ENCODE measurements around the gene FOXD2.

DNA sequence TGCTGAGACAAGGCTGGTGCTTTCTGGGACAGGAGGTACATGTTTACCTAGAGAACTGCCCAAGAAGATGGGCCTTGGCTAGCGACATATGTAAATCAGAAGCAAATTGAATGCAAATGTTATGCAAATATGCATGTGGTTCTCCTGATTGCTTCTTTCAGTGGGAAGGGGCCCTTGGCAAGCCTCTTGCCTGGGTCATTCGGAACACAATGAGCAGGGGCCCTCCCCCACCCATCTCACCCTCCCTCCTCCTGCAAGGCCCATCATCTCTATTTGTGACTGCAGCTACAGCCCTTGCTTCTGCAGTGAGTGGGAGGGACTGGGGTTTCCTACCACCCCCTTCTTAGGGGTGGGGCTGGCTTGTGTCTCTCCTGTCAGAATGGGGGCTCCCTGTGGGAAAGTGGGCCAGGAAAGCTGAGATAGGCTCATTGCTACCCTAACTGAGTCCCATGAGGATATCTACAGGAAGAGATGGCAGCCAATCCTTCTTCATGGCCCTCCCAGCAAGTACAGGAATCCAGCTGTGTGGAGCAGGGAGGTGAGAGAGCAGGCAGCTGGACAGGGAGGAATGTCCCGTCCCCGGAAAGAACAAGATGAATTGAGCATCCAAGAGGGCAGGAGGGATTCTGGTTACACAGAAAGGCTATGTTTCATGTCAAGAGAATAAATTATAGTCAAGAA is 31.0 kb downstream of the FOXD2 start:
- TF ChIP-seq, protein P1, sequence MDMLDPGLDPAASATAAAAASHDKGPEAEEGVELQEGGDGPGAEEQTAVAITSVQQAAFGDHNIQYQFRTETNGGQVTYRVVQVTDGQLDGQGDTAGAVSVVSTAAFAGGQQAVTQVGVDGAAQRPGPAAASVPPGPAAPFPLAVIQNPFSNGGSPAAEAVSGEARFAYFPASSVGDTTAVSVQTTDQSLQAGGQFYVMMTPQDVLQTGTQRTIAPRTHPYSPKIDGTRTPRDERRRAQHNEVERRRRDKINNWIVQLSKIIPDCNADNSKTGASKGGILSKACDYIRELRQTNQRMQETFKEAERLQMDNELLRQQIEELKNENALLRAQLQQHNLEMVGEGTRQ (IDR thresholded peaks at IDR 0.05; ENCODE audit: borderline replicate concordance, low read depth, low read length) = no peak
- TF ChIP-seq, protein P2, sequence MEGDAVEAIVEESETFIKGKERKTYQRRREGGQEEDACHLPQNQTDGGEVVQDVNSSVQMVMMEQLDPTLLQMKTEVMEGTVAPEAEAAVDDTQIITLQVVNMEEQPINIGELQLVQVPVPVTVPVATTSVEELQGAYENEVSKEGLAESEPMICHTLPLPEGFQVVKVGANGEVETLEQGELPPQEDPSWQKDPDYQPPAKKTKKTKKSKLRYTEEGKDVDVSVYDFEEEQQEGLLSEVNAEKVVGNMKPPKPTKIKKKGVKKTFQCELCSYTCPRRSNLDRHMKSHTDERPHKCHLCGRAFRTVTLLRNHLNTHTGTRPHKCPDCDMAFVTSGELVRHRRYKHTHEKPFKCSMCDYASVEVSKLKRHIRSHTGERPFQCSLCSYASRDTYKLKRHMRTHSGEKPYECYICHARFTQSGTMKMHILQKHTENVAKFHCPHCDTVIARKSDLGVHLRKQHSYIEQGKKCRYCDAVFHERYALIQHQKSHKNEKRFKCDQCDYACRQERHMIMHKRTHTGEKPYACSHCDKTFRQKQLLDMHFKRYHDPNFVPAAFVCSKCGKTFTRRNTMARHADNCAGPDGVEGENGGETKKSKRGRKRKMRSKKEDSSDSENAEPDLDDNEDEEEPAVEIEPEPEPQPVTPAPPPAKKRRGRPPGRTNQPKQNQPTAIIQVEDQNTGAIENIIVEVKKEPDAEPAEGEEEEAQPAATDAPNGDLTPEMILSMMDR (IDR thresholded peaks at IDR 0.05) = no peak
- TF ChIP-seq NFIC (IDR thresholded peaks at IDR 0.05; ENCODE audit: borderline replicate concordance) = no peak
